ENCODE results near the gene SPEF2.

- TF ChIP-seq CTCF (IDR thresholded peaks at IDR 0.05) (no peak), POLR2AphosphoS5 (IDR thresholded peaks at IDR 0.05; ENCODE audit: low read depth, low read length) (no peak), REST (IDR thresholded peaks at IDR 0.05; ENCODE audit: insufficient read depth in 1 of 2, low read depth in 2 of 2, low read length in 1 of 2) (no peak), TCF7L2 (IDR thresholded peaks at IDR 0.05; ENCODE audit: low read depth, low read length) (no peak), SIN3A (IDR thresholded peaks at IDR 0.05; ENCODE audit: borderline replicate concordance, insufficient read depth, low read depth, low read length) (no peak)
These were observed 234.5 kb downstream of the SPEF2 start for GRCh38 chr5:35852084-35852734.
